ENCODE results near the gene EIF2D.

EIF2D gene

GRCh38 chr1:206595581-206596318 is 16.5 kb downstream of the EIF2D start:
- DNase-seq, result no peak
- H3K27ac ChIP-seq, result no peak overlapping the region
- no peak for TF ChIP-seq CTCF (IDR thresholded peaks at IDR 0.05; ENCODE audit: low read depth, low read length)
- no peaks in the 10 kb centered on the region for H3K27me3 ChIP-seq (ENCODE audit: insufficient read depth, low read depth, severe bottlenecking)
- H3K36me3 ChIP-seq, result peaks cover 91% of the 10 kb centered on the region
- no peaks in the 10 kb centered on the region for H3K9me3 ChIP-seq (ENCODE audit: severe bottlenecking)
- no peak overlapping the region for H3K4me3 ChIP-seq (ENCODE audit: low read depth, low read length)

- TF ChIP-seq CTCF (IDR thresholded peaks at IDR 0.05; ENCODE audit: low read depth, low read length), result no peak
- DNase-seq, result no peak
- H3K4me3 ChIP-seq (ENCODE audit: low read depth, low read length), result no peak overlapping the region
- no peak overlapping the region for H3K27ac ChIP-seq
- H3K9me3 ChIP-seq (ENCODE audit: severe bottlenecking), result no peaks in the 10 kb centered on the region
- H3K27me3 ChIP-seq (ENCODE audit: insufficient read depth, low read depth, severe bottlenecking), result no peaks in the 10 kb centered on the region
- peaks cover 85% of the 10 kb centered on the region for H3K36me3 ChIP-seq
Measured at GRCh38 chr1:206593351-206593925, 18.8 kb downstream of the EIF2D start.

- Histone ChIP-seq H3K27me3 (ENCODE audit: insufficient read depth, low read depth, severe bottlenecking) (no peaks in the 10 kb centered on the region), H3K4me3 (ENCODE audit: low read depth, low read length) (no peak overlapping the region), H3K9me3 (ENCODE audit: severe bottlenecking) (no peaks in the 10 kb centered on the region), H3K27ac (no peak overlapping the region), H3K36me3 (peaks cover 89% of the 10 kb centered on the region)
- no peak for DNase-seq
- no peak for TF ChIP-seq CTCF (IDR thresholded peaks at IDR 0.05; ENCODE audit: low read depth, low read length)
Measured at GRCh38 chr1:206591696-206592095, 20.6 kb downstream of the EIF2D start.

- H3K27me3 ChIP-seq (ENCODE audit: insufficient read depth, low read depth, severe bottlenecking), result no peaks in the 10 kb centered on the region
- H3K36me3 ChIP-seq, result peaks cover 89% of the 10 kb centered on the region
- no peak overlapping the region for H3K27ac ChIP-seq
- no peak overlapping the region for H3K4me3 ChIP-seq (ENCODE audit: low read depth, low read length)
- TF ChIP-seq CTCF (IDR thresholded peaks at IDR 0.05; ENCODE audit: low read depth, low read length), result no peak
- no peak for DNase-seq
- H3K9me3 ChIP-seq (ENCODE audit: severe bottlenecking), result no peaks in the 10 kb centered on the region
Measured at GRCh38 chr1:206591226-206591625, 21.0 kb downstream of the EIF2D start.

GRCh38 chr1:206590025-206590758 is 22.1 kb downstream of the EIF2D start:
- peak; percentile 59 for TF ChIP-seq CTCF (IDR thresholded peaks at IDR 0.05; ENCODE audit: low read depth, low read length)
- peaks cover 89% of the 10 kb centered on the region for H3K36me3 ChIP-seq
- H3K27ac ChIP-seq, result no peak overlapping the region
- no peaks in the 10 kb centered on the region for H3K9me3 ChIP-seq (ENCODE audit: severe bottlenecking)
- DNase-seq, result peak; percentile 33
- H3K27me3 ChIP-seq (ENCODE audit: insufficient read depth, low read depth, severe bottlenecking), result no peaks in the 10 kb centered on the region
- no peak overlapping the region for H3K4me3 ChIP-seq (ENCODE audit: low read depth, low read length)
